Gastrocnemius medialis (tissue), 4 donors: ENCODE data around the gene PAIP2. TPM values are rescaled to one million over a fixed set of nuclear protein-coding genes. Genes with fewer than 3 reads are reported as not detected.

Source experiments
- ATAC-seq, 2 donors: fragments of 150-250 bp; one replicate each; pipeline ENCODE4 v1.9.1; 2016
- DNase-seq, 2 donors: peaks; one replicate each; pipeline ENCODE4 v3.0.0-alpha.2; 2019
- H3K27ac ChIP-seq, 4 donors: fragments of 200-600 bp; sonication (generic); 1 replicate in 1 of 4; 2 replicates in 3 of 4; pipeline ENCODE4 v1.5.1; 2016 to 2018; ENCODE audit warnings: mild to moderate bottlenecking in 2 of 4, moderate library complexity in 1 of 4
- H3K27me3 ChIP-seq, 3 donors: fragments of 200-600 bp; sonication (generic) in 2 of 3; 1 replicate in 1 of 3; 2 replicates in 2 of 3; pipeline versions ENCODE4 v1.5.1 to v1.6.0; 2016 to 2019; ENCODE audit warnings: mild to moderate bottlenecking in 1 of 3, moderate library complexity in 1 of 3
- H3K36me3 ChIP-seq, 2 donors: fragments of 200-600 bp; sonication (generic) in 1 of 2; one replicate each; pipeline ENCODE4 v1.5.1; 2017 to 2018
- H3K4me1 ChIP-seq, 2 donors: fragments of 200-600 bp; sonication (generic) in 1 of 2; one replicate each; pipeline ENCODE4 v1.5.1; 2016 to 2017; ENCODE audit warnings: mild to moderate bottlenecking in 2 of 2
- H3K4me3 ChIP-seq, 4 donors: fragments of 200-600 bp; sonication (generic) in 3 of 4; 1 replicate in 1 of 4; 2 replicates in 3 of 4; pipeline ENCODE4 v1.5.1; 2016 to 2019; ENCODE audit warnings: mild to moderate bottlenecking in 2 of 4
- H3K9me3 ChIP-seq, 3 donors: fragments of 200-600 bp; sonication (generic) in 2 of 3; 1 replicate in 1 of 3; 2 replicates in 2 of 3; pipeline ENCODE4 v1.5.1; 2016 to 2019
- POLR2A ChIP-seq, 2 donors: fragments of 450-650 bp; IDR thresholded peaks; one replicate each; pipeline ENCODE4 v1.6.1; 2017; ENCODE audit warnings: antibody characterized with exemption in 2 of 2, mild to moderate bottlenecking in 2 of 2, moderate library complexity in 2 of 2
- in situ Hi-C, 4 donors: fragments of 200-750 bp; cut with MboI; loops; one replicate each; pipeline versions ENCODE4 v1.15.0 to v1.8.0; 2017; ENCODE audit warnings: low sequenced_read_pairs in 4 of 4
- intact Hi-C: fragments of 100-400 bp; cut with DNase I; formaldehyde crosslinking; loops from one replicate; pipeline ENCODE4 v1.15.1; 2023; ENCODE audit warnings: low total_unique reads
- total RNA-seq, 4 donors: library from RNA; depleted of rRNA; stranded (reverse); fragments of >200 nt; gene quantifications; one replicate each; pipeline versions ENCODE4 v1.1.0 to v1.2.3, GENCODE V29; 2016
- TF ChIP-seq, protein P1 (sequence below), 5 experiments: fragments of 450-650 bp in 3 of 5; fragments of 200-600 bp in 2 of 5; sonication (generic) in 2 of 5; IDR thresholded peaks in 4 of 5; conservative IDR thresholded peaks in 1 of 5; 1 replicate in 4 of 5; 2 replicates in 1 of 5; pipeline ENCODE4 v1.5.1; 2016 to 2019; ENCODE audit warnings: antibody characterized with exemption in 5 of 5, mild to moderate bottlenecking in 3 of 5, moderate library complexity in 3 of 5

The PAIP2 gene
- total RNA-seq, 4 donors from 2014 or later = 111 to 148 (median 126) TPM

DNA sequence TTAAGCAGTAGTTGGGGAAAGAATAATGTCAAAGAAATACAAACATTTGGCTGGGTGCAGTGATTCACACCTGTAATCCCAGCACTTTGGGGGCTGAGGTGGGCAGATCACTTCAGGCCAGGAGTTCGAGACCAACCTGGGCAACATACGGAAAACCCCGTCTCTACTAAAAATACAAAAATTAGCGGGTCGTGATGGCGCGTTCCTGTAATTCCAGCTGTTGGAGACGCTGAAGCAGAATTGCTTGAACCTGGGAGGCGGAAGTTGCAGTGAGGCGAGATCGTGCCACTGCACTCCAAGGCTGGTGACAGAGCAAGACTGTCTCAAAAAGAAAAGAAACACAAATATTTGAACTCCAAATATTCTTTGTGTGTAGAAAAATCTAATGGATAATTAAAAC is 43.4 kb upstream of the PAIP2 start:
- no peaks in the 10 kb centered on the region for H3K9me3 ChIP-seq
- no peaks in the 10 kb centered on the region for H3K36me3 ChIP-seq
- in situ Hi-C loops = loop anchor here in 1 of 4 donors (10.0 kb wide), 1 partner anchor 47 kb away; the partner anchor contains the start of gene PAIP2
- peak overlapping the region in 2 of 4 donors; percentile 99 for H3K27ac ChIP-seq
- no peak for ATAC-seq
- no peaks in the 10 kb centered on the region for H3K27me3 ChIP-seq
- H3K4me3 ChIP-seq = no peak overlapping the region
- intact Hi-C loops = no loop called here
- H3K4me1 ChIP-seq = peaks cover 81 to 82% of the 10 kb centered on the region in 2 donors
- DNase-seq = no peak
- TF ChIP-seq POLR2A (IDR thresholded peaks at IDR 0.05) = no peak

DNA sequence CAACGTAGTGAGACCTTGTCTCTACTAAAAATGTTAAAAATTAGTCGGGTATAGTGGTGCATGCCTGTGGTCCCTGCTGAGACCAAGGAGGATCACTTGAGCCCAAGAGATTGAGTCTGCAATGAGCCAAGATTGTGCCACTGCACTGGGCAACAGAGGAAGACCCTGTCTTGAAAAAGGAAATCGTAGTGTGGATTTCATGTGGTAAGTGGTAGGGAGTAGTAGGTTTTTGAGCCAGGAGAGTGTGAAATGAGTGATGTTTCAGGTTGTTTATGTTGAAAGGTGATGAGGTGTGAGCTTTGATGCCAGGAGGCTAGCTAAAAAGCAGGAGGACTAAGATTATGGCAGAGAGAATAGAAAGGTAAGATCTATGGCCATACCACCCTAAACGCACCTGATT is 42.2 kb upstream of the PAIP2 start:
- Histone ChIP-seq H3K4me3 (no peak overlapping the region), H3K27ac (peak overlapping the region; percentile 27 to 99 (median 62)), H3K9me3 (no peaks in the 10 kb centered on the region), H3K4me1 (peaks cover 94% of the 10 kb centered on the region in 2 donors), H3K36me3 (no peaks in the 10 kb centered on the region), H3K27me3 (no peaks in the 10 kb centered on the region)
- TF ChIP-seq, protein P1, sequence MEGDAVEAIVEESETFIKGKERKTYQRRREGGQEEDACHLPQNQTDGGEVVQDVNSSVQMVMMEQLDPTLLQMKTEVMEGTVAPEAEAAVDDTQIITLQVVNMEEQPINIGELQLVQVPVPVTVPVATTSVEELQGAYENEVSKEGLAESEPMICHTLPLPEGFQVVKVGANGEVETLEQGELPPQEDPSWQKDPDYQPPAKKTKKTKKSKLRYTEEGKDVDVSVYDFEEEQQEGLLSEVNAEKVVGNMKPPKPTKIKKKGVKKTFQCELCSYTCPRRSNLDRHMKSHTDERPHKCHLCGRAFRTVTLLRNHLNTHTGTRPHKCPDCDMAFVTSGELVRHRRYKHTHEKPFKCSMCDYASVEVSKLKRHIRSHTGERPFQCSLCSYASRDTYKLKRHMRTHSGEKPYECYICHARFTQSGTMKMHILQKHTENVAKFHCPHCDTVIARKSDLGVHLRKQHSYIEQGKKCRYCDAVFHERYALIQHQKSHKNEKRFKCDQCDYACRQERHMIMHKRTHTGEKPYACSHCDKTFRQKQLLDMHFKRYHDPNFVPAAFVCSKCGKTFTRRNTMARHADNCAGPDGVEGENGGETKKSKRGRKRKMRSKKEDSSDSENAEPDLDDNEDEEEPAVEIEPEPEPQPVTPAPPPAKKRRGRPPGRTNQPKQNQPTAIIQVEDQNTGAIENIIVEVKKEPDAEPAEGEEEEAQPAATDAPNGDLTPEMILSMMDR (IDR thresholded peaks at IDR 0.05 in 4 of 5, conservative IDR thresholded peaks at IDR 0.05 in 1 of 5) = no peak
- TF ChIP-seq POLR2A (IDR thresholded peaks at IDR 0.05) = no peak
- in situ Hi-C loops (loop anchor here in 1 of 4 donors (10.0 kb wide), 1 partner anchor 45 kb away; the partner anchor contains the start of gene PAIP2), intact Hi-C loops (no loop called here)
- no peak for DNase-seq
- no peak for ATAC-seq

DNA sequence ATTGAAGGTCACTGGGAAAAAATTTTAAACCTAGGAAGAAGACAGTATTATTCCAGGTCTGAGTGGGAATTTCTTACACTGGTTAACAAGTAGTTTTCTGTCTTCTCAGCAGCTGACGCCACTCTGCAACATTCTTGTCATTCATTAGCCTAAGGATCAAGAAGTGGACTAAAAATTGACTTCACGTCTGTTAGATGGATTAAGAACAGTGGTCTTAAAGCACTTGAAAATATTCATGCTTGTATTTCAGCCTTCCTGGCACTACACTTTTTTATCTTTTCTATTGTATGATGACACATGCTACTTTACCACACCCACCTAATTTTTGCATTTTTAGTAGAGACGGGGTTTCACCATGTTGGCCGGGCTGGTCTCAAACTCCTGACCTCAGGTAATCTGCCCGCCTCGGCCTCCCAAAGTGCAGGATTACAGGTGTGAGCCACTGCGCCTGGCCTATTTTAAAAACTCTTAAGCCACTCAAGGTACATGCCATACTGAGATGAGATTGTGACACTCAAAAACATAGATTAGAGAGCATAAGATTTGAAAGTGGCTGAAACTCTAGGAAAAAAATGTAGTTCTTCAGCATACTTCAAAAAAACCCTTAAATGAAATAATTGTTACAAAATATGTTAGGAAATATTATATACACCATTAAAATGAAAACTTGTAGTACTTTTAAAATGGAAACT is 39.7 kb upstream of the PAIP2 start:
- no peaks in the 10 kb centered on the region for H3K9me3 ChIP-seq
- in situ Hi-C loops = no loop called here
- peaks cover 97 to 98% of the 10 kb centered on the region in 2 donors for H3K4me1 ChIP-seq
- TF ChIP-seq POLR2A (IDR thresholded peaks at IDR 0.05) = no peak
- TF ChIP-seq, protein P1 (IDR thresholded peaks at IDR 0.05 in 4 of 5, conservative IDR thresholded peaks at IDR 0.05 in 1 of 5) = no peak
- no peaks in the 10 kb centered on the region for H3K27me3 ChIP-seq
- intact Hi-C loops = no loop called here
- no peaks in the 10 kb centered on the region for H3K36me3 ChIP-seq
- H3K4me3 ChIP-seq = no peak overlapping the region
- peak overlapping the region in 3 of 4 donors; percentile 46 to 99 (median 59) for H3K27ac ChIP-seq
- ATAC-seq = no peak
- DNase-seq = no peak

DNA sequence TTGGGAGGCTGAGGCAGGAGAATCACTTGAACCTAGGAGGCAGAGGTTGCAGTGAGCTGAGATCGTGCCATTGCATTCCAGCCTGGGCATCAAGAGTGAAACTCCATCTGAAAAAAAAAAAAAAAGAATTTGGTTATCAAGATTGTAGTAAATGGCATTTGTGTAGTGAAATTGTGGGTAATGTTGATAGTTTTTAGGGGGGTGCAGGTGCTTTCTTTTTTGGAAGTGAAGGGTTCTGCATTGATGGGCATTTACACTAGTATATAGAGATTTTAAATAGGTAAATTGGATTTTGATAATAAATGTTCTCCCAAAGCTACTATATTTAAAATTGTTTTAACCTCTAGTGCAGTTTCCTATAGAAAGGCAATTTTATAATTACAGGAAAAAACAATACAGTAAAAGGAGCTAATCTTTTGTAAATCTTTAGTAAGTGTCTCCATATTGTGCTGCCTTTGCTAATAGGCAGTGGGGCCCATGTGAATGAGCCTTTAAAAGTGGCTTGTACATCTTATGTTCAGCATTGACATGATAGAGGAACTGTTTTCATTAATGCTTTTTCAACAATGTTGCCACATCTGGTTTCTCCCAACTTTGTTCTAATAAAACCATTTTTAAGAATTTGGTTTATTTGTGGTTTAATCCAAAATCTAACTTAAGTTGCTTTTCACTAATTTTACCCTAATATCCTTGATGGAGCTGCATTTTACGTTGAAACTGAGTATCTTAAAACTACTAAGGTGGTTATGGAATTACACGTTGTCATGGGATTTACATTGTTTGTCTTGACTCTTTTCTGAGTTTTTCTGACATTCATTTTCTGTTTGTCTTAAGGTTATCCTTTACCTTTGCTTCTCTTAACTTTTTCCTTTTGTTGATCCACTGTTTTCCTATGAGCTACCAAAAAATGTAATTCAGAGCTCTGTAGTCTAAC is 37.0 kb upstream of the PAIP2 start:
- TF ChIP-seq POLR2A (IDR thresholded peaks at IDR 0.05) = no peak
- TF ChIP-seq, protein P1 (IDR thresholded peaks at IDR 0.05 in 4 of 5, conservative IDR thresholded peaks at IDR 0.05 in 1 of 5) = no peak
- Histone ChIP-seq H3K27ac (peak overlapping the region; percentile 6 to 49 (median 23)), H3K4me3 (peak overlapping the region in 1 of 4 donors; percentile 24)

GRCh38 chr5:139306197-139306596 is 35.5 kb upstream of the PAIP2 start:
- intact Hi-C loops = no loop called here
- Histone ChIP-seq H3K27me3 (no peaks in the 10 kb centered on the region), H3K4me3 (no peak overlapping the region), H3K4me1 (peaks cover 89 to 96% of the 10 kb centered on the region in 2 donors), H3K36me3 (no peaks in the 10 kb centered on the region), H3K27ac (peak overlapping the region in 2 of 4 donors; percentile 3 to 35), H3K9me3 (no peaks in the 10 kb centered on the region)
- TF ChIP-seq, protein P1 (IDR thresholded peaks at IDR 0.05 in 4 of 5, conservative IDR thresholded peaks at IDR 0.05 in 1 of 5) = no peak
- TF ChIP-seq POLR2A (IDR thresholded peaks at IDR 0.05) = no peak
- DNase-seq (no peak), ATAC-seq (no peak)
- in situ Hi-C loops = no loop called here

More for the DNA sequence above, 37.0 kb upstream of the PAIP2 start:
- H3K36me3 ChIP-seq = no peaks in the 10 kb centered on the region
- in situ Hi-C loops = no loop called here
- peaks cover 93 to 96% of the 10 kb centered on the region in 2 donors for H3K4me1 ChIP-seq
- H3K27me3 ChIP-seq = no peaks in the 10 kb centered on the region
- DNase-seq = no peak
- no peak for ATAC-seq
- intact Hi-C loops = no loop called here
- H3K9me3 ChIP-seq = no peaks in the 10 kb centered on the region
